Small intestine (tissue), 7 donors: ENCODE results near the gene RITA1. TPM values are rescaled to one million over a fixed set of nuclear protein-coding genes. Genes with fewer than 3 reads are reported as not detected.

Experiments used
- DNase-seq, 2 donors: peaks; one replicate each; pipeline versions ENCODE4 v3.0.0 to v3.0.0-alpha.2; 2013
- FAIRE-seq: peaks from 2 replicates; lab custom pipeline; 2012; peaks lifted over from hg19 to GRCh38; lab: Jason Lieb, UNC
- H3K27ac ChIP-seq, 3 donors: one replicate each; pipeline ENCODE4 v1.5.1; 2013; ENCODE audit warnings: low read length in 2 of 3, mild to moderate bottlenecking in 2 of 3, control low read depth in 1 of 3, inconsistent platforms in 1 of 3, low read depth in 1 of 3, moderate library complexity in 1 of 3
- H3K27me3 ChIP-seq, 3 donors: one replicate each; pipeline ENCODE4 v1.6.1; 2013; ENCODE audit warnings: low read length in 3 of 3, inconsistent platforms in 1 of 3; ENCODE audit not compliant: control insufficient read depth in 3 of 3, insufficient read depth in 3 of 3
- H3K36me3 ChIP-seq, 3 donors: one replicate each; pipeline ENCODE4 v1.6.1; 2013; ENCODE audit warnings: low read length in 3 of 3, inconsistent platforms in 1 of 3, low read depth in 1 of 3, mild to moderate bottlenecking in 1 of 3, moderate library complexity in 1 of 3; ENCODE audit not compliant: control insufficient read depth in 3 of 3, insufficient read depth in 2 of 3
- H3K4me1 ChIP-seq, 3 donors: one replicate each; pipeline ENCODE4 v1.6.1; 2013; ENCODE audit warnings: low read length in 2 of 3, inconsistent platforms in 1 of 3, low read depth in 1 of 3, mild to moderate bottlenecking in 1 of 3, moderate library complexity in 1 of 3; ENCODE audit not compliant: control insufficient read depth in 3 of 3, insufficient read depth in 2 of 3
- H3K4me3 ChIP-seq, 3 donors: one replicate each; pipeline ENCODE4 v1.5.1; 2013; ENCODE audit warnings: low read length in 3 of 3, control low read depth in 1 of 3, inconsistent platforms in 1 of 3, low read depth in 1 of 3, mild to moderate bottlenecking in 1 of 3, moderate library complexity in 1 of 3
- H3K9me3 ChIP-seq, 2 donors: one replicate each; pipeline ENCODE4 v1.6.1; 2013; ENCODE audit warnings: low read depth in 1 of 2, low read length in 1 of 2; ENCODE audit not compliant: control insufficient read depth in 2 of 2, insufficient read depth in 1 of 2
- WGBS, 3 donors: extraction: QIAGEN DNeasy Blood & Tissue Kit; methylation state at CpG; one replicate each; pipeline ENCODE4 v1.1.7; 2013; 5-methylcytosine and 5-hydroxymethylcytosine counted together
- polyA plus RNA-seq, 4 donors: library from polyadenylated mRNA; stranded (reverse) in 3 of 4; unstranded in 1 of 4; fragments of 200-250 nt in 3 of 4; fragments of 120-200 nt in 1 of 4; gene quantifications; one replicate each; pipeline versions ENCODE4 v1.2.1 to v1.2.3, GENCODE V29; 2013
- donor health status: healthy with polysubstance abuse.
- donor health status: control.
- donor health status: control.
- donor health status: Bipolar disorder and iron deficiency.
- donor health status: healthy.

Gene RITA1
- polyA plus RNA-seq, 4 donors, result 15.2 to 31.5 (median 19.7) TPM

DNA sequence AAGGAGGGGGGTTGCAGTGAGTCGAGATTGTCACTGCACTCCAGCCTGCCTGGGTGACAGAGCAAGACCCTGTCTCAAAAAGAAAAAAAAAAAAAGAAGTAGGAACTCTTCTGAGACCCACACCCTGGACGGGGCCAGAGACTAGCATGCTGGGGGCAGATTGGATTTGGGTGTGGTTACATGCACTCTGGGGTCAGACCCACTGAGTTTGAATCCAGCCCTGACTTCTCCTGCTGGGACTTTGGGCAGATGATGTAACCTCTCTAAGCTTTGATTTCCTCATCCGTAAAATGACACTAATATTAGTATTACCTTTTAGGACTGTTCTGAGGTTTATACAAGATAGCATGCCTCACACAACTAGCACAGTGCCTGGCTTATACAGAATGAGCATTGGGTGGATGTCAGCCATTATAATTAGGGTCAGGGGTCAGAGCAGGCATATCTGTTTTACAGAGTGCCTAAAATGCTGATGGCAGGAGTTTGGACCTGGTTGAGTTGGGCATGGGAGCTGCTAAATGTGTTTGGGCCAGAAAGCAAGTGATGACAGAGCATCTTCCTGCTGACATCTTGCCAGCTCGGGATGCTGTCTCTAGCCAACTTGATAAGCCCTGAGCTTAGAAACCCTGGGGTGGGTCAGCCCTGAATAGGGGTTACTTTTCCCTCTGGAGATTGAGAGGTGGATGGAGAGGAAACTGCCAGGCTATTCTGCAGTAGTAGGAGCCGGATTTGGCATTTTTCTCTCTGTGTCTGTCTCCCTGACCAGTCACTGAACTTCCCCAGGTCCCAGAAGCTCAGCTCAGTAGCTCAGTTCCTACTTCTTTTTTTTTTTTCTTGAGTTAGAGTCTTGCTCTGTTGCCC is 51.2 kb downstream of the RITA1 start:
- FAIRE-seq, result no peak
- H3K27ac ChIP-seq, result peak overlapping the region; percentile 35 to 94 (median 51)
- H3K4me3 ChIP-seq, result no peak overlapping the region
- no peaks in the 10 kb centered on the region for H3K27me3 ChIP-seq
- H3K36me3 ChIP-seq, result peaks cover 0 to 71% (median 16%) of the 10 kb centered on the region in 3 donors
- no peaks in the 10 kb centered on the region for H3K9me3 ChIP-seq
- peaks cover 14 to 69% (median 24%) of the 10 kb centered on the region in 3 donors for H3K4me1 ChIP-seq
- 47 to 57% (median 50%) methylated on average over 5 of the region's 5 CpGs for WGBS, 3 donors
- DNase-seq, result peak; percentile 68 to 78

GRCh38 chr12:113237748-113238147 is 52.2 kb downstream of the RITA1 start:
- peak in 1 of 2 donors; percentile 80 for DNase-seq
- H3K4me1 ChIP-seq, result peaks cover 14 to 71% (median 24%) of the 10 kb centered on the region in 3 donors
- H3K4me3 ChIP-seq, result no peak overlapping the region
- no peaks in the 10 kb centered on the region for H3K27me3 ChIP-seq
- 17 to 51% (median 44%) methylated on average over 4 of the region's 4 CpGs for WGBS, 3 donors
- peaks cover 1 to 70% (median 10%) of the 10 kb centered on the region in 3 donors for H3K36me3 ChIP-seq
- H3K9me3 ChIP-seq, result no peaks in the 10 kb centered on the region
- FAIRE-seq, result no peak
- peak overlapping the region; percentile 69 to 94 (median 88) for H3K27ac ChIP-seq

- Histone ChIP-seq H3K9me3 (no peaks in the 10 kb centered on the region), H3K4me1 (peaks cover 14 to 72% (median 24%) of the 10 kb centered on the region in 3 donors), H3K27me3 (no peaks in the 10 kb centered on the region), H3K36me3 (peaks cover 3 to 70% (median 5%) of the 10 kb centered on the region in 3 donors), H3K4me3 (no peak overlapping the region), H3K27ac (peak overlapping the region; percentile 69 to 94 (median 88))
- 41 to 59% (median 49%) methylated on average over 3 of the region's 3 CpGs for WGBS, 3 donors
- FAIRE-seq (no peak), DNase-seq (peak in 1 of 2 donors; percentile 51)
These were observed 52.8 kb downstream of the RITA1 start for GRCh38 chr12:113238309-113238708.

- 19 to 74% (median 59%) methylated on average over 3 of the region's 3 CpGs for WGBS, 3 donors
- H3K9me3 ChIP-seq, result no peaks in the 10 kb centered on the region
- DNase-seq, result no peak
- no peaks in the 10 kb centered on the region for H3K27me3 ChIP-seq
- no peak for FAIRE-seq
- H3K36me3 ChIP-seq, result peaks cover 2 to 69% (median 3%) of the 10 kb centered on the region in 3 donors
- no peak overlapping the region for H3K4me3 ChIP-seq
- peaks cover 18 to 77% (median 24%) of the 10 kb centered on the region in 3 donors for H3K4me1 ChIP-seq
- peak overlapping the region; percentile 88 to 94 (median 89) for H3K27ac ChIP-seq
These were observed 53.8 kb downstream of the RITA1 start for GRCh38 chr12:113239288-113239771.

GRCh38 chr12:113239811-113240331 is 54.4 kb downstream of the RITA1 start:
- no peak overlapping the region for H3K4me3 ChIP-seq
- no peaks in the 10 kb centered on the region for H3K27me3 ChIP-seq
- WGBS, 3 donors, result 12 to 41% (median 35%) methylated on average over 12 of the region's 12 CpGs
- peak overlapping the region; percentile 88 to 94 (median 89) for H3K27ac ChIP-seq
- peaks cover 21 to 79% (median 24%) of the 10 kb centered on the region in 3 donors for H3K4me1 ChIP-seq
- no peaks in the 10 kb centered on the region for H3K9me3 ChIP-seq
- peaks cover 0 to 72% (median 3%) of the 10 kb centered on the region in 3 donors for H3K36me3 ChIP-seq
- FAIRE-seq (no peak), DNase-seq (peak; percentile 94 to 95)

GRCh38 chr12:113240395-113240794 is 54.9 kb downstream of the RITA1 start:
- DNase-seq (no peak), FAIRE-seq (no peak)
- no peaks in the 10 kb centered on the region for H3K9me3 ChIP-seq
- WGBS, 3 donors, result 67 to 75% (median 73%) methylated on average over 3 of the region's 3 CpGs
- H3K4me1 ChIP-seq, result peaks cover 21 to 82% (median 24%) of the 10 kb centered on the region in 3 donors
- H3K27me3 ChIP-seq, result no peaks in the 10 kb centered on the region
- H3K4me3 ChIP-seq, result no peak overlapping the region
- peaks cover 0 to 69% (median 3%) of the 10 kb centered on the region in 3 donors for H3K36me3 ChIP-seq
- H3K27ac ChIP-seq, result peak overlapping the region; percentile 88 to 94 (median 89)

DNA sequence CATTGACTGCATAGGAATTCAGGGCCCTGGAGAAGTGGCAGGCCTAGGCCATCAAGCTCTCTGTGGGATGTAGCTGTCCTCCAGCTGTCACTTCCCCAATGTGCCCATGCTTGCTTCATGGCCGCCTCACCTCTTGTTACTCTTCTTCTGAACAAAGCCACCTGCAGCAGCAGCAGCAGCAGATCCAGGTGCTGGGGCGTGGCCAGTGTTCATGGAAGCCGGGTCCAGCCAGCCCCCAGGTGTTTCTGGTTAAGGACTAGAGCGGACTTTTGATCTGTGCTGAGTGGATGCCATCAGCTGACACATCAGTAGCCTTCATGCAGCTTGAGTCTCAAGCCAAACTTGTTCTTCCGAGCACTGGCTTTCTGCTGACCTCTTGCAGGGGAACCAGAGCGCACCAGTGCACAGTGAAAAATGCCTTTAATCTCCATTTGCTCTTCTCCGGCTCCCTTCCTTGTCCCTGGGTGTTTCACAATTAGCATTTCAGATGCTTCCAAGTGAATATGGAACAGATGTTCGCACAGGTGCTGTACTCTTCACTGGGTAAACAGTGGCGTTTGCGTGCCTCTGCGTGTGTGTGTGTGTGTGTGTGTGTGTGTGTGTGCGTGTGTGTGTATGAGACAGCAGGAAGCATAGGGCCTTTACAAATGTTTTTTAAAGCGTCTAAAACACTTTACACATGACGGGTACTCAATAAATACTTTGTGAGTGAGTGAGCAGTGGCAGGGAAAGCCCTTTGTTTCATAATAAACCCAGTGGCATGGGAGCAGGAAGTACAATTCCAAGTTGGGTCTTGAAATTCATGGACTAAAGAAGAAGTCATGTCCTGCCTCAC is 55.9 kb downstream of the RITA1 start:
- Histone ChIP-seq H3K27me3 (no peaks in the 10 kb centered on the region), H3K4me1 (peaks cover 20 to 87% (median 26%) of the 10 kb centered on the region in 3 donors), H3K4me3 (no peak overlapping the region), H3K9me3 (no peaks in the 10 kb centered on the region), H3K36me3 (peaks cover 0 to 65% (median 3%) of the 10 kb centered on the region in 3 donors), H3K27ac (peak overlapping the region; percentile 84 to 94 (median 88))
- 18 to 59% (median 22%) methylated on average over 14 of the region's 14 CpGs for WGBS, 3 donors
- FAIRE-seq (no peak), DNase-seq (peak; percentile 90 to 91)
